Stimulated activated CD8-positive, alpha-beta memory T cell treated with anti-CD3 and anti-CD28 coated beads, Interleukin-15, amount 100 ng/mL, for 4 hours (primary cell): ENCODE measurements around the gene SHTN1.

Source experiments
- DNase-seq, 2 donors: peaks; one replicate each; pipeline ENCODE4 v3.0.0-alpha.2; 2020; ENCODE audit warnings: low read depth in 2 of 2

Gene SHTN1

GRCh38 chr10:116835658-116836057 lies 169.3 kb downstream of the SHTN1 start:
- DNase-seq = no peak

- DNase-seq = no peak
Measured at GRCh38 chr10:116833986-116834985, 170.7 kb downstream of the SHTN1 start.

- no peak for DNase-seq
Measured at GRCh38 chr10:116831790-116832189, 173.2 kb downstream of the SHTN1 start.
